Measurements from ENCODE around the gene GARIN3.
A peak's percentile ranks its signal among the peaks of the same experiment; 100 is the strongest.

GARIN3 gene

DNA sequence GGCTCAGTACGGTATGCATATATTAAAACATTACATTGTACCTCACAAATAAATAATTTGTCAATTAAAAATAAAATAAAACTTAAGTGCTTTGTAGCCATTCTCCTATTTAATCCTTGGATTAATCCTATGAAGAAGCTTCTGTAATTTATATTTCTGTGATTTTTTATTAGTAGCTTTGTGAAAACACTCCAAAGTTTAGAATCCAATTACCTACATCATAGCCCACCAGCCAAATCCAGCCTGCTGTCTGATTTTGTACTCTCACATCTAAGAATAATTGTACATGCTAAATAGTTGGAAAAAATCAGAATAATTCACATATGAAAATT, 33.8 kb downstream of the GARIN3 start:
- Histone ChIP-seq H3K4me3 (replicated peaks; ENCODE audit: insufficient read depth, low read length) (no peak overlapping the region), H3K27ac (replicated peaks) (no peak overlapping the region), H3K27me3 (ENCODE audit: insufficient read depth, poor library complexity, severe bottlenecking) (no peaks in the 10 kb centered on the region)
- no peak for TF ChIP-seq SPI1 (IDR thresholded peaks at IDR 0.05; ENCODE audit: borderline replicate concordance, low read depth)
- TF ChIP-seq POLR2AphosphoS5 (IDR thresholded peaks at IDR 0.05; ENCODE audit: low read depth): no peak
- TF ChIP-seq, protein P1, sequence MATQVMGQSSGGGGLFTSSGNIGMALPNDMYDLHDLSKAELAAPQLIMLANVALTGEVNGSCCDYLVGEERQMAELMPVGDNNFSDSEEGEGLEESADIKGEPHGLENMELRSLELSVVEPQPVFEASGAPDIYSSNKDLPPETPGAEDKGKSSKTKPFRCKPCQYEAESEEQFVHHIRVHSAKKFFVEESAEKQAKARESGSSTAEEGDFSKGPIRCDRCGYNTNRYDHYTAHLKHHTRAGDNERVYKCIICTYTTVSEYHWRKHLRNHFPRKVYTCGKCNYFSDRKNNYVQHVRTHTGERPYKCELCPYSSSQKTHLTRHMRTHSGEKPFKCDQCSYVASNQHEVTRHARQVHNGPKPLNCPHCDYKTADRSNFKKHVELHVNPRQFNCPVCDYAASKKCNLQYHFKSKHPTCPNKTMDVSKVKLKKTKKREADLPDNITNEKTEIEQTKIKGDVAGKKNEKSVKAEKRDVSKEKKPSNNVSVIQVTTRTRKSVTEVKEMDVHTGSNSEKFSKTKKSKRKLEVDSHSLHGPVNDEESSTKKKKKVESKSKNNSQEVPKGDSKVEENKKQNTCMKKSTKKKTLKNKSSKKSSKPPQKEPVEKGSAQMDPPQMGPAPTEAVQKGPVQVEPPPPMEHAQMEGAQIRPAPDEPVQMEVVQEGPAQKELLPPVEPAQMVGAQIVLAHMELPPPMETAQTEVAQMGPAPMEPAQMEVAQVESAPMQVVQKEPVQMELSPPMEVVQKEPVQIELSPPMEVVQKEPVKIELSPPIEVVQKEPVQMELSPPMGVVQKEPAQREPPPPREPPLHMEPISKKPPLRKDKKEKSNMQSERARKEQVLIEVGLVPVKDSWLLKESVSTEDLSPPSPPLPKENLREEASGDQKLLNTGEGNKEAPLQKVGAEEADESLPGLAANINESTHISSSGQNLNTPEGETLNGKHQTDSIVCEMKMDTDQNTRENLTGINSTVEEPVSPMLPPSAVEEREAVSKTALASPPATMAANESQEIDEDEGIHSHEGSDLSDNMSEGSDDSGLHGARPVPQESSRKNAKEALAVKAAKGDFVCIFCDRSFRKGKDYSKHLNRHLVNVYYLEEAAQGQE (IDR thresholded peaks at IDR 0.05; ENCODE audit: insufficient replicate concordance, low read depth): no peak
- TF ChIP-seq GABPA (IDR thresholded peaks at IDR 0.05; ENCODE audit: low read depth): no peak
- TF ChIP-seq, protein P2, sequence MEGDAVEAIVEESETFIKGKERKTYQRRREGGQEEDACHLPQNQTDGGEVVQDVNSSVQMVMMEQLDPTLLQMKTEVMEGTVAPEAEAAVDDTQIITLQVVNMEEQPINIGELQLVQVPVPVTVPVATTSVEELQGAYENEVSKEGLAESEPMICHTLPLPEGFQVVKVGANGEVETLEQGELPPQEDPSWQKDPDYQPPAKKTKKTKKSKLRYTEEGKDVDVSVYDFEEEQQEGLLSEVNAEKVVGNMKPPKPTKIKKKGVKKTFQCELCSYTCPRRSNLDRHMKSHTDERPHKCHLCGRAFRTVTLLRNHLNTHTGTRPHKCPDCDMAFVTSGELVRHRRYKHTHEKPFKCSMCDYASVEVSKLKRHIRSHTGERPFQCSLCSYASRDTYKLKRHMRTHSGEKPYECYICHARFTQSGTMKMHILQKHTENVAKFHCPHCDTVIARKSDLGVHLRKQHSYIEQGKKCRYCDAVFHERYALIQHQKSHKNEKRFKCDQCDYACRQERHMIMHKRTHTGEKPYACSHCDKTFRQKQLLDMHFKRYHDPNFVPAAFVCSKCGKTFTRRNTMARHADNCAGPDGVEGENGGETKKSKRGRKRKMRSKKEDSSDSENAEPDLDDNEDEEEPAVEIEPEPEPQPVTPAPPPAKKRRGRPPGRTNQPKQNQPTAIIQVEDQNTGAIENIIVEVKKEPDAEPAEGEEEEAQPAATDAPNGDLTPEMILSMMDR (IDR thresholded peaks at IDR 0.05; ENCODE audit: insufficient read depth, low read length): no peak
- DNase-seq (ENCODE audit: low read depth in 1 of 2, low spot score in 1 of 2): no peak

DNA sequence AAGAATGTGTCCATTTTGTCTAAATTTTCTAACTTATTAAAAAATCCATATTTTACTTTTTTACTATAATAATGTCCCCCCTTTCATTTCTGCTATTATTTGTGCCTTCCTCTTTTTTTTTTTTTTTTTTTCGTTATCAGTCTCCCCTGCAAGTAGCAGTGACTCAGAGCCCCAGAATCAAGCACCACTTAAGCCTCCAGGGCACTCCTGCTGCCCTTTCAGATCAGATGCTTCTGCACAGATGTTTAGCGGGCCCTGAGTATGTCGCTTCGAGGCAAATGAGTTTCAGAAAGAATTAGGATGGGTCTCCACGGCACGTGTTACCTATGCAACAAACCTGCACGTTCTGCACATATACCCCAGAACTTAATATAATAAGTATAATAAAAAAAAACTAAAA, 35.1 kb downstream of the GARIN3 start:
- no peak overlapping the region for H3K27ac ChIP-seq (replicated peaks)
- no peaks in the 10 kb centered on the region for H3K27me3 ChIP-seq (ENCODE audit: insufficient read depth, poor library complexity, severe bottlenecking)
- peak; percentile 17; the same call in 1 of the 2 replicates for TF ChIP-seq SPI1 (IDR thresholded peaks at IDR 0.05; ENCODE audit: borderline replicate concordance, low read depth)
- TF ChIP-seq POLR2AphosphoS5 (IDR thresholded peaks at IDR 0.05; ENCODE audit: low read depth): no peak

DNA sequence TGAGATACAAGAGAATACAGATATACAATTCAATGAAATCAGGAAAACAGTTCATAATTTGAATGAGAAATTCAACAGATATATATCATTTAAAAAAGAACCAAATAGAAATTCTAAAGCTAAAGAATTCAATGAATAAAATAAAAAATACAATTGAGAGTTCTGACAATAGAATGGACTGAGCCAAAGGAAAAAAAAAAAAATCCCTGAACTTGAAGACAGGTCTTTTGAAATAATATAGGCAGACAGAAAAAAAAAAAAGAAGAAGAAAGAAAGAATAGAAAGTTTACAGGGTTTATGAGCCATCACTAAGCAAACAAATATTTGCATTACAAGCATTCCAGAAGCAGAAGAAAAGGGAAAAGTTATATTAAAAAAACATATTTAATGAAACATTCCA, 44.4 kb downstream of the GARIN3 start:
- Histone ChIP-seq H3K27me3 (ENCODE audit: insufficient read depth, poor library complexity, severe bottlenecking) (no peaks in the 10 kb centered on the region), H3K27ac (replicated peaks) (no peak overlapping the region), H3K4me3 (replicated peaks; ENCODE audit: insufficient read depth, low read length) (no peak overlapping the region)
- TF ChIP-seq POLR2AphosphoS5 (IDR thresholded peaks at IDR 0.05; ENCODE audit: low read depth) (no peak), GABPA (IDR thresholded peaks at IDR 0.05; ENCODE audit: low read depth) (no peak), SPI1 (IDR thresholded peaks at IDR 0.05; ENCODE audit: borderline replicate concordance, low read depth) (no peak)
- TF ChIP-seq, protein P1 (IDR thresholded peaks at IDR 0.05; ENCODE audit: insufficient replicate concordance, low read depth): no peak
- TF ChIP-seq, protein P2 (IDR thresholded peaks at IDR 0.05; ENCODE audit: insufficient read depth, low read length): no peak
- no peak for DNase-seq (ENCODE audit: low read depth in 1 of 2, low spot score in 1 of 2)

More for the DNA sequence above, 35.1 kb downstream of the GARIN3 start:
- no peak for DNase-seq (ENCODE audit: low read depth in 1 of 2, low spot score in 1 of 2)
- H3K4me3 ChIP-seq (replicated peaks; ENCODE audit: insufficient read depth, low read length): no peak overlapping the region

DNA sequence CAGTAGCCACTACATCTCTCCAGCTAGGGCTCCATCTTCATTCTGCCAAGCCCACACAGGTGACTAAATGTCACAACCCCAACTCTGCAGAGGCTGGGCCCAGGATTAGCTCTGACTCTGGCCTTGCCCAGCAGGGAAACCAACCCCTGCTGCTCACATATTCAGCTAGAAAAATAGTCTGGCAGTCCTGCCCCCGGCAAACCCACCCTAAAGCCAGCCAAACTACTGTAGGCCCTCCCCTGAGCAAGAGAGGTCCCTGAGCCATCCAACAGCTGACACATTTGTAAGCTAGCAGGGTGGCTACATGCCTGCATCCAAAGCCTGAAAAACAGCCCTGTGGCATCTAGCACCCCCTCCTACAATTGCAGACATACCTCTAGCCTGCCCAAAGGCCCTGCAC, 46.0 kb downstream of the GARIN3 start:
- Histone ChIP-seq H3K27ac (replicated peaks) (no peak overlapping the region), H3K4me3 (replicated peaks; ENCODE audit: insufficient read depth, low read length) (no peak overlapping the region), H3K27me3 (ENCODE audit: insufficient read depth, poor library complexity, severe bottlenecking) (no peaks in the 10 kb centered on the region)
- DNase-seq (ENCODE audit: low read depth in 1 of 2, low spot score in 1 of 2): no peak
- TF ChIP-seq, protein P1 (IDR thresholded peaks at IDR 0.05; ENCODE audit: insufficient replicate concordance, low read depth): no peak
- TF ChIP-seq POLR2AphosphoS5 (IDR thresholded peaks at IDR 0.05; ENCODE audit: low read depth) (no peak), GABPA (IDR thresholded peaks at IDR 0.05; ENCODE audit: low read depth) (no peak), SPI1 (IDR thresholded peaks at IDR 0.05; ENCODE audit: borderline replicate concordance, low read depth) (no peak)
- TF ChIP-seq, protein P2 (IDR thresholded peaks at IDR 0.05; ENCODE audit: insufficient read depth, low read length): no peak
